SK-N-SH treated with all-trans-retinoic acid at 6 μM for 48 hours (cell line): Measurements from ENCODE around the gene AP1G2.

Experiments
- ATAC-seq: fragments of 200-7000 bp; cut with Tn5 transposase; 3 replicates; pipeline ENCODE4 v1.9.1; 2020; ENCODE audit warnings: mild to moderate bottlenecking, moderate library complexity
- ARNTL ChIP-seq: fragments of 450-650 bp; formaldehyde crosslinking; IDR thresholded peaks from 2 replicates; pipeline ENCODE4 v1.5.0; 2020; ENCODE audit warnings: low read depth, mild to moderate bottlenecking, moderate library complexity, borderline replicate concordance
- BACH2 ChIP-seq: fragments of 250-450 bp; sonication (Bioruptor Pico); IDR thresholded peaks from 2 replicates; pipeline ENCODE4 v1.9.0; 2021; ENCODE audit warnings: mild to moderate bottlenecking, borderline replicate concordance
- CSDC2 ChIP-seq: fragments of 250-450 bp; sonication (Bioruptor Pico); IDR thresholded peaks from 2 replicates; pipeline ENCODE4 v1.5.0; 2020; ENCODE audit warnings: mild to moderate bottlenecking, moderate library complexity
- ESRRG ChIP-seq: fragments of 250-450 bp; sonication (Bioruptor Pico); IDR thresholded peaks from 2 replicates; pipeline ENCODE4 v1.6.1; 2021; ENCODE audit warnings: mild to moderate bottlenecking
- GLIS3 ChIP-seq: fragments of 250-450 bp; sonication (Bioruptor Pico); IDR thresholded peaks from 2 replicates; pipeline ENCODE4 v1.5.0; 2020; ENCODE audit warnings: mild to moderate bottlenecking, moderate library complexity
- ISL1 ChIP-seq: fragments of 250-450 bp; sonication (Bioruptor Pico); IDR thresholded peaks from 2 replicates; pipeline ENCODE4 v2.1.2; 2022; ENCODE audit warnings: mild to moderate bottlenecking, moderate library complexity
- OSR1 ChIP-seq: fragments of 250-450 bp; sonication (Bioruptor Pico); IDR thresholded peaks from 2 replicates; pipeline ENCODE4 v1.8.0; 2022; ENCODE audit warnings: moderate library complexity, mild to moderate bottlenecking, inconsistent platforms
- PATZ1 ChIP-seq: fragments of 250-450 bp; sonication (Bioruptor Pico); IDR thresholded peaks from 2 replicates; pipeline ENCODE4 v1.8.0; 2020; ENCODE audit warnings: mild to moderate bottlenecking, moderate library complexity, borderline replicate concordance
- PPARA ChIP-seq: fragments of 250-450 bp; sonication (Bioruptor Pico); IDR thresholded peaks from 2 replicates; pipeline ENCODE4 v1.5.0; 2020; ENCODE audit warnings: mild to moderate bottlenecking, borderline replicate concordance
- RARB ChIP-seq: fragments of 250-450 bp; sonication (Bioruptor Pico); IDR thresholded peaks from 2 replicates; pipeline ENCODE4 v1.8.0; 2021; ENCODE audit warnings: mild to moderate bottlenecking, moderate library complexity
- SNAI2 ChIP-seq: fragments of 250-450 bp; sonication (Bioruptor Pico); IDR thresholded peaks from 2 replicates; pipeline ENCODE4 v1.5.0; 2020; ENCODE audit warnings: mild to moderate bottlenecking, moderate library complexity
- TCF4 ChIP-seq: fragments of 250-450 bp; sonication (Bioruptor Pico); IDR thresholded peaks from 2 replicates; pipeline ENCODE4 v1.8.0; 2021; ENCODE audit warnings: mild to moderate bottlenecking, moderate library complexity, borderline replicate concordance
- TOX ChIP-seq: fragments of 250-450 bp; sonication (Bioruptor Pico); IDR thresholded peaks from 2 replicates; pipeline ENCODE4 v1.8.0; 2021; ENCODE audit warnings: mild to moderate bottlenecking, moderate library complexity, borderline replicate concordance
- ZC3H10 ChIP-seq: fragments of 250-450 bp; sonication (Bioruptor Pico); IDR thresholded peaks from 2 replicates; pipeline ENCODE4 v1.5.1; 2021; ENCODE audit warnings: mild to moderate bottlenecking, moderate library complexity
- ZFP3 ChIP-seq: fragments of 250-450 bp; sonication (Bioruptor Pico); IDR thresholded peaks from 2 replicates; pipeline ENCODE4 v1.5.0; 2020; ENCODE audit warnings: mild to moderate bottlenecking, moderate library complexity
- ZNF70 ChIP-seq: fragments of 450-650 bp; formaldehyde crosslinking; IDR thresholded peaks from 2 replicates; pipeline ENCODE4 v1.5.0; 2020; ENCODE audit warnings: mild to moderate bottlenecking, moderate library complexity
- TF ChIP-seq, protein P1 (sequence below): fragments of 250-450 bp; sonication (Bioruptor Pico); IDR thresholded peaks from 2 replicates; pipeline ENCODE4 v1.5.1; 2021; ENCODE audit warnings: mild to moderate bottlenecking, moderate library complexity
- TF ChIP-seq, protein P2 (sequence below): fragments of 250-450 bp; sonication (Bioruptor Pico); IDR thresholded peaks from 2 replicates; pipeline ENCODE4 v1.5.0; 2020; ENCODE audit warnings: mild to moderate bottlenecking, moderate library complexity
- TF ChIP-seq, protein P3 (sequence below): fragments of 250-450 bp; sonication (Bioruptor Pico); IDR thresholded peaks from 2 replicates; pipeline ENCODE4 v1.5.1; 2020; ENCODE audit warnings: low read depth, mild to moderate bottlenecking, moderate library complexity
- TF ChIP-seq, protein P4 (sequence below): fragments of 250-450 bp; sonication (Bioruptor Pico); IDR thresholded peaks from 2 replicates; pipeline ENCODE4 v1.8.0; 2021; ENCODE audit warnings: low read depth, mild to moderate bottlenecking, moderate library complexity, borderline replicate concordance

The AP1G2 gene

GRCh38 chr14:23544511-23545447 lies 22.8 kb downstream of the AP1G2 start:
- no peak for ATAC-seq
- TF ChIP-seq BACH2 (CRISPR knock-in tag) (no peak), ZFP3 (CRISPR knock-in tag) (no peak), SNAI2 (no peak), TOX (CRISPR knock-in tag) (no peak), GLIS3 (no peak)

DNA sequence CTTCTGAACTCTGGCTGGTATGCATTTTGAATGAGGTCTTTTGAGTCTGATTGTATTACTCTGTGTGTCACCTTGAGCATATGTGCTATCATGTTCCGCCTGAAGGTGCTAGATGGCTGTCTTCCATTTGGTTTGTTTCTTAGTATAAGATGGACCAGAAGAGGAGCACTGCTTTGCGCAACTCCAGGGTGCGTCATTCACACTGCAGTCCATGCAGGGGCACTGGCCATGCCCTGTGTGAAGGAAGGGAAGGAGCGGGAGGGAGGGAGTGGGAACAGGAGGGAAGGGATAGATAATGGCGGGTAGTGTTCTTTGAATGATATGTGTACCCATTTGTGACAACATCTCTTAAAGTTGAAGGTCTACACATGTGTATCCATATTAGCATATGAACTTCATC lies 24.2 kb downstream of the AP1G2 start:
- TF ChIP-seq BACH2 (CRISPR knock-in tag) (no peak), PATZ1 (CRISPR knock-in tag) (no peak), ARNTL (CRISPR knock-in tag) (no peak)
- TF ChIP-seq, protein P1, sequence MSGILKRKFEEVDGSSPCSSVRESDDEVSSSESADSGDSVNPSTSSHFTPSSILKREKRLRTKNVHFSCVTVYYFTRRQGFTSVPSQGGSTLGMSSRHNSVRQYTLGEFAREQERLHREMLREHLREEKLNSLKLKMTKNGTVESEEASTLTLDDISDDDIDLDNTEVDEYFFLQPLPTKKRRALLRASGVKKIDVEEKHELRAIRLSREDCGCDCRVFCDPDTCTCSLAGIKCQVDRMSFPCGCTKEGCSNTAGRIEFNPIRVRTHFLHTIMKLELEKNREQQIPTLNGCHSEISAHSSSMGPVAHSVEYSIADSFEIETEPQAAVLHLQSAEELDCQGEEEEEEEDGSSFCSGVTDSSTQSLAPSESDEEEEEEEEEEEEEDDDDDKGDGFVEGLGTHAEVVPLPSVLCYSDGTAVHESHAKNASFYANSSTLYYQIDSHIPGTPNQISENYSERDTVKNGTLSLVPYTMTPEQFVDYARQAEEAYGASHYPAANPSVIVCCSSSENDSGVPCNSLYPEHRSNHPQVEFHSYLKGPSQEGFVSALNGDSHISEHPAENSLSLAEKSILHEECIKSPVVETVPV (CRISPR knock-in tag) = no peak
- TF ChIP-seq, protein P2, sequence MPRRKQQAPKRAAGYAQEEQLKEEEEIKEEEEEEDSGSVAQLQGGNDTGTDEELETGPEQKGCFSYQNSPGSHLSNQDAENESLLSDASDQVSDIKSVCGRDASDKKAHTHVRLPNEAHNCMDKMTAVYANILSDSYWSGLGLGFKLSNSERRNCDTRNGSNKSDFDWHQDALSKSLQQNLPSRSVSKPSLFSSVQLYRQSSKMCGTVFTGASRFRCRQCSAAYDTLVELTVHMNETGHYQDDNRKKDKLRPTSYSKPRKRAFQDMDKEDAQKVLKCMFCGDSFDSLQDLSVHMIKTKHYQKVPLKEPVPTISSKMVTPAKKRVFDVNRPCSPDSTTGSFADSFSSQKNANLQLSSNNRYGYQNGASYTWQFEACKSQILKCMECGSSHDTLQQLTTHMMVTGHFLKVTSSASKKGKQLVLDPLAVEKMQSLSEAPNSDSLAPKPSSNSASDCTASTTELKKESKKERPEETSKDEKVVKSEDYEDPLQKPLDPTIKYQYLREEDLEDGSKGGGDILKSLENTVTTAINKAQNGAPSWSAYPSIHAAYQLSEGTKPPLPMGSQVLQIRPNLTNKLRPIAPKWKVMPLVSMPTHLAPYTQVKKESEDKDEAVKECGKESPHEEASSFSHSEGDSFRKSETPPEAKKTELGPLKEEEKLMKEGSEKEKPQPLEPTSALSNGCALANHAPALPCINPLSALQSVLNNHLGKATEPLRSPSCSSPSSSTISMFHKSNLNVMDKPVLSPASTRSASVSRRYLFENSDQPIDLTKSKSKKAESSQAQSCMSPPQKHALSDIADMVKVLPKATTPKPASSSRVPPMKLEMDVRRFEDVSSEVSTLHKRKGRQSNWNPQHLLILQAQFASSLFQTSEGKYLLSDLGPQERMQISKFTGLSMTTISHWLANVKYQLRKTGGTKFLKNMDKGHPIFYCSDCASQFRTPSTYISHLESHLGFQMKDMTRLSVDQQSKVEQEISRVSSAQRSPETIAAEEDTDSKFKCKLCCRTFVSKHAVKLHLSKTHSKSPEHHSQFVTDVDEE (CRISPR knock-in tag) = no peak

GRCh38 chr14:23542261-23542660 lies 25.3 kb downstream of the AP1G2 start:
- no peak for ATAC-seq
- TF ChIP-seq TOX (CRISPR knock-in tag) (no peak), ESRRG (no peak), ARNTL (CRISPR knock-in tag) (no peak), ISL1 (CRISPR knock-in tag) (no peak), CSDC2 (CRISPR knock-in tag) (no peak), GLIS3 (no peak), PPARA (CRISPR knock-in tag) (no peak), RARB (CRISPR knock-in tag) (no peak), OSR1 (CRISPR knock-in tag) (no peak), ZFP3 (CRISPR knock-in tag) (no peak), PATZ1 (CRISPR knock-in tag) (no peak), TCF4 (CRISPR knock-in tag) (no peak), ZC3H10 (no peak), ZNF70 (CRISPR knock-in tag) (no peak)
- TF ChIP-seq, protein P3, sequence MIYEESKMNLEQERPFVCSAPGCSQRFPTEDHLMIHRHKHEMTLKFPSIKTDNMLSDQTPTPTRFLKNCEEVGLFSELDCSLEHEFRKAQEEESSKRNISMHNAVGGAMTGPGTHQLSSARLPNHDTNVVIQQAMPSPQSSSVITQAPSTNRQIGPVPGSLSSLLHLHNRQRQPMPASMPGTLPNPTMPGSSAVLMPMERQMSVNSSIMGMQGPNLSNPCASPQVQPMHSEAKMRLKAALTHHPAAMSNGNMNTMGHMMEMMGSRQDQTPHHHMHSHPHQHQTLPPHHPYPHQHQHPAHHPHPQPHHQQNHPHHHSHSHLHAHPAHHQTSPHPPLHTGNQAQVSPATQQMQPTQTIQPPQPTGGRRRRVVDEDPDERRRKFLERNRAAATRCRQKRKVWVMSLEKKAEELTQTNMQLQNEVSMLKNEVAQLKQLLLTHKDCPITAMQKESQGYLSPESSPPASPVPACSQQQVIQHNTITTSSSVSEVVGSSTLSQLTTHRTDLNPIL = no peak
- TF ChIP-seq, protein P1 (CRISPR knock-in tag) = no peak
- TF ChIP-seq, protein P2 (CRISPR knock-in tag) = no peak
- TF ChIP-seq, protein P4, sequence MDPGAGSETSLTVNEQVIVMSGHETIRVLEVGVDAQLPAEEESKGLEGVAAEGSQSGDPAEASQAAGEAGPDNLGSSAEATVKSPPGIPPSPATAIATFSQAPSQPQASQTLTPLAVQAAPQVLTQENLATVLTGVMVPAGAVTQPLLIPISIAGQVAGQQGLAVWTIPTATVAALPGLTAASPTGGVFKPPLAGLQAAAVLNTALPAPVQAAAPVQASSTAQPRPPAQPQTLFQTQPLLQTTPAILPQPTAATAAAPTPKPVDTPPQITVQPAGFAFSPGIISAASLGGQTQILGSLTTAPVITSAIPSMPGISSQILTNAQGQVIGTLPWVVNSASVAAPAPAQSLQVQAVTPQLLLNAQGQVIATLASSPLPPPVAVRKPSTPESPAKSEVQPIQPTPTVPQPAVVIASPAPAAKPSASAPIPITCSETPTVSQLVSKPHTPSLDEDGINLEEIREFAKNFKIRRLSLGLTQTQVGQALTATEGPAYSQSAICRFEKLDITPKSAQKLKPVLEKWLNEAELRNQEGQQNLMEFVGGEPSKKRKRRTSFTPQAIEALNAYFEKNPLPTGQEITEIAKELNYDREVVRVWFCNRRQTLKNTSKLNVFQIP = no peak

More for the DNA sequence above, 24.2 kb downstream of the AP1G2 start:
- no peak for ATAC-seq
